ENCODE results near the gene ZFHX3. TPM values are rescaled to one million over a fixed set of nuclear protein-coding genes. Genes with fewer than 3 reads are reported as not detected.

The ZFHX3 gene
- total and polyA plus RNA-seq, 2 donors (not counting 1 experiment from before 2014, with no cell fraction given), result 4.7 to 7.3 TPM

DNA sequence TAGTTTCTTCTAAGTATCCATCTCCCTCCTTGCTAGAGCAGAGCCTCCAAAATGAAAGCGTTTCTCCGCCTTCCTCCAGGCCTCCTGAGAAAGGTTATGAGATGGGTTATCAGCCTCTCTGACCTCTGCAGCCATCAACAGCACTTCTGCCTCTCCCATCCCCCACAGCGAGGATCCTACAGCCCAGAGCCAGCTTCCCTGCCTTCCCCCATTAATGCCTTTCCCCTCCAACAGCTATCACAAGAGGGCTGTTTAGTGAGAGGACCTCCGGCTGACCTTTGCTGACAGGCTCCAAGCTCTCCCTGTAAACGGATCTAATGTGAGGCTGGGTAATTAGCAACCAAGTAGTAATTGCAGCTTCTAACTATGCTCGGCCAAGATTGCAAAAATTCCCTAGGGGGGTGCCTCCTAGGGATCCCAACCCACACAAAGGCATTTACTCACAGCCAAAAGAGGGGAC lies 55.8 kb downstream of the ZFHX3 start:
- no peak for DNase-seq (ENCODE audit: low read depth in 2 of 2)
- Histone ChIP-seq H3K4me1 (ENCODE audit: control insufficient read depth, extremely low read depth, insufficient read depth, low read length) (peaks cover 10% of the 10 kb centered on the region), H4K20me1 (ENCODE audit: control insufficient read depth, extremely low read depth, insufficient read depth, low read length) (no peaks in the 10 kb centered on the region), H3K27ac (ENCODE audit: insufficient read depth, low read length) (no peak overlapping the region), H3K27me3 (ENCODE audit: control insufficient read depth, insufficient read depth, low read length) (no peaks in the 10 kb centered on the region), H3K9ac (ENCODE audit: insufficient read depth, low read length) (no peak overlapping the region), H3K36me3 (ENCODE audit: control insufficient read depth, insufficient read depth, low read length) (no peaks in the 10 kb centered on the region), H3K4me2 (ENCODE audit: extremely low read depth, insufficient read depth, low read length) (peak overlapping the region; percentile 19), H3K79me2 (ENCODE audit: control insufficient read depth, insufficient read depth, low read length) (peaks cover 81% of the 10 kb centered on the region), H3K9me3 (ENCODE audit: control insufficient read depth, insufficient read depth, low read depth, low read length) (no peaks in the 10 kb centered on the region), H2AFZ (ENCODE audit: low read length) (no peak overlapping the region), H3K4me3 (replicated peaks in 1 of 4; ENCODE audit: control extremely low read depth in 1 of 4, insufficient read depth in 1 of 4, low read depth in 3 of 4, low read length in 4 of 4) (no peak overlapping the region)
- TF ChIP-seq, protein P1, sequence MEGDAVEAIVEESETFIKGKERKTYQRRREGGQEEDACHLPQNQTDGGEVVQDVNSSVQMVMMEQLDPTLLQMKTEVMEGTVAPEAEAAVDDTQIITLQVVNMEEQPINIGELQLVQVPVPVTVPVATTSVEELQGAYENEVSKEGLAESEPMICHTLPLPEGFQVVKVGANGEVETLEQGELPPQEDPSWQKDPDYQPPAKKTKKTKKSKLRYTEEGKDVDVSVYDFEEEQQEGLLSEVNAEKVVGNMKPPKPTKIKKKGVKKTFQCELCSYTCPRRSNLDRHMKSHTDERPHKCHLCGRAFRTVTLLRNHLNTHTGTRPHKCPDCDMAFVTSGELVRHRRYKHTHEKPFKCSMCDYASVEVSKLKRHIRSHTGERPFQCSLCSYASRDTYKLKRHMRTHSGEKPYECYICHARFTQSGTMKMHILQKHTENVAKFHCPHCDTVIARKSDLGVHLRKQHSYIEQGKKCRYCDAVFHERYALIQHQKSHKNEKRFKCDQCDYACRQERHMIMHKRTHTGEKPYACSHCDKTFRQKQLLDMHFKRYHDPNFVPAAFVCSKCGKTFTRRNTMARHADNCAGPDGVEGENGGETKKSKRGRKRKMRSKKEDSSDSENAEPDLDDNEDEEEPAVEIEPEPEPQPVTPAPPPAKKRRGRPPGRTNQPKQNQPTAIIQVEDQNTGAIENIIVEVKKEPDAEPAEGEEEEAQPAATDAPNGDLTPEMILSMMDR (conservative IDR thresholded peaks at IDR 0.05 in 1 of 2, IDR thresholded peaks at IDR 0.05 in 1 of 2; ENCODE audit: low read depth in 1 of 2, low read length in 2 of 2), result no peak
- TF ChIP-seq EZH2 (IDR thresholded peaks at IDR 0.05; ENCODE audit: low read length, missing control alignments), result no peak

DNA sequence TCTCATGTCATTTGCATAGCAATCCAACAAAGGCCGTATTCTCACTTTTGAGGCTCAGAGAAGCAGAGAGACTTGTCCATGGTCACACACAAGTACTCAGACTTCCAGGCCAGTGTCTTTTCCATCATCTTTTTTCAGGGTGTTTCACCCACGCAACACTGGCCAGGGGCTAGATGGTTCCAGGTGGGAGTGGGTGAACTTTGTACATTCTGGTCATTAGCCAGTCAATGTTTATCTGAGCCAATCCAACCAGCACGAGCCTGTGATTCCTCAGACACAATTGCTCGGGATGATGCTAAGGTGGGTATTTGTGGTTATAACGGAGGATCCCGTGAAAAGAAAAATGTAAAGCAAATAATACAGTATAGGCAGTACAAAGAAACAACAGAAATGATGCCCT lies 56.3 kb downstream of the ZFHX3 start:
- Histone ChIP-seq H3K27me3 (ENCODE audit: control insufficient read depth, insufficient read depth, low read length) (no peaks in the 10 kb centered on the region), H2AFZ (ENCODE audit: low read length) (no peak overlapping the region), H3K9me3 (ENCODE audit: control insufficient read depth, insufficient read depth, low read depth, low read length) (no peaks in the 10 kb centered on the region), H3K9ac (ENCODE audit: insufficient read depth, low read length) (no peak overlapping the region), H3K4me1 (ENCODE audit: control insufficient read depth, extremely low read depth, insufficient read depth, low read length) (peaks cover 10% of the 10 kb centered on the region), H3K27ac (ENCODE audit: insufficient read depth, low read length) (peak overlapping the region; percentile 4), H3K4me3 (replicated peaks in 1 of 4; ENCODE audit: control extremely low read depth in 1 of 4, insufficient read depth in 1 of 4, low read depth in 3 of 4, low read length in 4 of 4) (no peak overlapping the region), H3K36me3 (ENCODE audit: control insufficient read depth, insufficient read depth, low read length) (no peaks in the 10 kb centered on the region), H4K20me1 (ENCODE audit: control insufficient read depth, extremely low read depth, insufficient read depth, low read length) (no peaks in the 10 kb centered on the region), H3K79me2 (ENCODE audit: control insufficient read depth, insufficient read depth, low read length) (peaks cover 81% of the 10 kb centered on the region), H3K4me2 (ENCODE audit: extremely low read depth, insufficient read depth, low read length) (no peak overlapping the region)
- TF ChIP-seq, protein P1 (conservative IDR thresholded peaks at IDR 0.05 in 1 of 2, IDR thresholded peaks at IDR 0.05 in 1 of 2; ENCODE audit: low read depth in 1 of 2, low read length in 2 of 2), result no peak
- no peak for TF ChIP-seq EZH2 (IDR thresholded peaks at IDR 0.05; ENCODE audit: low read length, missing control alignments)
- no peak for DNase-seq (ENCODE audit: low read depth in 2 of 2)

- Histone ChIP-seq H3K27ac (ENCODE audit: insufficient read depth, low read length) (peak overlapping the region; percentile 4), H3K4me3 (replicated peaks in 1 of 4; ENCODE audit: control extremely low read depth in 1 of 4, insufficient read depth in 1 of 4, low read depth in 3 of 4, low read length in 4 of 4) (no peak overlapping the region), H3K27me3 (ENCODE audit: control insufficient read depth, insufficient read depth, low read length) (no peaks in the 10 kb centered on the region), H3K9me3 (ENCODE audit: control insufficient read depth, insufficient read depth, low read depth, low read length) (no peaks in the 10 kb centered on the region), H3K9ac (ENCODE audit: insufficient read depth, low read length) (no peak overlapping the region), H4K20me1 (ENCODE audit: control insufficient read depth, extremely low read depth, insufficient read depth, low read length) (no peaks in the 10 kb centered on the region), H3K4me2 (ENCODE audit: extremely low read depth, insufficient read depth, low read length) (no peak overlapping the region), H2AFZ (ENCODE audit: low read length) (no peak overlapping the region), H3K79me2 (ENCODE audit: control insufficient read depth, insufficient read depth, low read length) (peaks cover 81% of the 10 kb centered on the region), H3K4me1 (ENCODE audit: control insufficient read depth, extremely low read depth, insufficient read depth, low read length) (peaks cover 13% of the 10 kb centered on the region), H3K36me3 (ENCODE audit: control insufficient read depth, insufficient read depth, low read length) (no peaks in the 10 kb centered on the region)
- TF ChIP-seq, protein P1 (conservative IDR thresholded peaks at IDR 0.05 in 1 of 2, IDR thresholded peaks at IDR 0.05 in 1 of 2; ENCODE audit: low read depth in 1 of 2, low read length in 2 of 2), result no peak
- TF ChIP-seq EZH2 (IDR thresholded peaks at IDR 0.05; ENCODE audit: low read length, missing control alignments), result no peak
- peak in 1 of 2 donors; percentile 43 for DNase-seq (ENCODE audit: low read depth in 2 of 2)
These were observed 56.7 kb downstream of the ZFHX3 start for GRCh38 chr16:72991211-72991610.

All from fibroblast of lung (primary cell).